Astrocyte of the hippocampus (primary cell): ENCODE measurements around the gene SLC26A1.

Experiments used
- DNase-seq: peaks from one replicate; pipeline ENCODE4 v3.0.0; 2011; ENCODE audit warnings: low read depth, low spot score

The SLC26A1 gene

GRCh38 chr4:966266-967112 lies 26.7 kb downstream of the SLC26A1 start:
- no peak for DNase-seq

- no peak for DNase-seq
These were observed 27.5 kb downstream of the SLC26A1 start for GRCh38 chr4:965766-966134.

- DNase-seq, result no peak
These were observed 28.0 kb downstream of the SLC26A1 start for GRCh38 chr4:965048-965765.

- no peak for DNase-seq
These were observed 28.7 kb downstream of the SLC26A1 start for GRCh38 chr4:964346-965025.

GRCh38 chr4:963276-964225 lies 29.7 kb downstream of the SLC26A1 start:
- no peak for DNase-seq

GRCh38 chr4:962231-963208 lies 30.7 kb downstream of the SLC26A1 start:
- DNase-seq, result no peak

GRCh38 chr4:961351-962230 lies 31.6 kb downstream of the SLC26A1 start:
- no peak for DNase-seq

- DNase-seq, result no peak
These were observed 32.4 kb downstream of the SLC26A1 start for GRCh38 chr4:960636-961350.

GRCh38 chr4:960140-960635 lies 33.0 kb downstream of the SLC26A1 start:
- no peak for DNase-seq

- DNase-seq, result no peak
These were observed 33.7 kb downstream of the SLC26A1 start for GRCh38 chr4:959338-960139.

GRCh38 chr4:958696-959337 lies 34.4 kb downstream of the SLC26A1 start:
- no peak for DNase-seq

GRCh38 chr4:958314-958665 lies 34.9 kb downstream of the SLC26A1 start:
- no peak for DNase-seq

- DNase-seq, result no peak
These were observed 35.5 kb downstream of the SLC26A1 start for GRCh38 chr4:957581-958313.

GRCh38 chr4:957231-957580 lies 36.0 kb downstream of the SLC26A1 start:
- no peak for DNase-seq

- no peak for DNase-seq
These were observed 36.5 kb downstream of the SLC26A1 start for GRCh38 chr4:956531-957230.

- DNase-seq, result no peak
These were observed 37.2 kb downstream of the SLC26A1 start for GRCh38 chr4:955931-956381.
